ENCODE data around the gene INPP5D.
"Not testable (repeated sequence)": the region's sequence is repeated elsewhere in the genome, so short reads cannot be mapped to it uniquely, and the experiment has no call there.

INPP5D gene

DNA sequence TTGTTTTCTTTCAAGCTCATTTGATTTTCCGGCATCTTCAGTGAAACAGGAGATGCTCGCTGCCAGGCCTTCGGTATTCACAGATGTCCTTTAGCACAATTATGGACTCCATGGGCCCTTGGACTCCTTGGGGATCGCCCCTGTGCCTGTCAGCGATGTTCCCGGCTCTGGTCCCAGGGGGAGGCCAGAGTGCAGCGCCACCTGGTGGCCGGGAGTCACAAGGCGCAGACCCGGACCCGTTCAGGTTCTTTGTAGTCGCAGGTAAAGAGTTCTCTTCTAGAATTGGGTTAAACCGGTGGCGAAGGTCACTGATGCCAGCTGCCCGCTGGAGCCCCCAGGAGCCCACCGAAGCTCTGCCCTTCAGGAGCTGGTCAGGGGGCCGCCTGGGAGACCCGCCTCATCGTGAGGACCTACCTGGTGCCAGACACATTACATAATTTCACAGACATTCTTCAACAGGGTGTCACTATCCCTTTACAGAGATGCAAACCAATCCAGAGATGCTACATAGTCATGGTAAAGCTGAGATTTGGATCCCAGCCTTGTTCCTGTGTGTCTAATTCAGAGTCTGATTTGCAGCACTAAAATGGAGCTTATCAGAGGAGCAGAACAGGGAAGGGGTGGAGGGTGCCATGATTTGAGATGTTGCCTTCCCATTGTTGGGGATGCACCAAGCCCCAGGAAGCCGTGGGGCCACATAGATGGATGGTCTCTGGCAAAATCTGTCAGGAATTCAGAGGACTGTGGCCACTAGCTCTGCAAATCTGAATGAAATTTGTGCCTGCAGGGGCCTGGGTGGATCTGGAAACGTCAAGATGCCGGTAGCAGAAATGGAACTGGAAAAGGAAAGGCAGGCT is 6.0 kb upstream of the INPP5D start:
- peak; percentile 58 for DNase-seq (ENCODE audit: low spot score)

DNA sequence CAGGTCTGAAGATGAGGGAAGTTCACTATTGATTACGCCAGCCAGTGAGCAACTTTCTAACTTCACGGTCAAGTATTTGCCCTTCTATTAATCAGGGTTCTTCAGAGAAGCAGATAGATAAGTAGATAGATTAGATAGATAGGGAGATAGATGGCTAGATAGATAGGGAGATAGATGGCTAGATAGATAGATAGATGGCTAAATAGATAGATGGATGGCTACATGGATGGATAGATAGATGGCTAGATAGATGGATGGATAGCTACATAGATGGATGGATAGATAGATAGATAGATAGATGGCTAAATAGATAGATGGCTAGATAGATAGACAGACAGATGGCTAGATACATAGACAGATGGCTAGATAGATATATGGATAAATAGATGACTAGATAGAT is 4.8 kb upstream of the INPP5D start:
- no peak for DNase-seq (ENCODE audit: low spot score)

DNA sequence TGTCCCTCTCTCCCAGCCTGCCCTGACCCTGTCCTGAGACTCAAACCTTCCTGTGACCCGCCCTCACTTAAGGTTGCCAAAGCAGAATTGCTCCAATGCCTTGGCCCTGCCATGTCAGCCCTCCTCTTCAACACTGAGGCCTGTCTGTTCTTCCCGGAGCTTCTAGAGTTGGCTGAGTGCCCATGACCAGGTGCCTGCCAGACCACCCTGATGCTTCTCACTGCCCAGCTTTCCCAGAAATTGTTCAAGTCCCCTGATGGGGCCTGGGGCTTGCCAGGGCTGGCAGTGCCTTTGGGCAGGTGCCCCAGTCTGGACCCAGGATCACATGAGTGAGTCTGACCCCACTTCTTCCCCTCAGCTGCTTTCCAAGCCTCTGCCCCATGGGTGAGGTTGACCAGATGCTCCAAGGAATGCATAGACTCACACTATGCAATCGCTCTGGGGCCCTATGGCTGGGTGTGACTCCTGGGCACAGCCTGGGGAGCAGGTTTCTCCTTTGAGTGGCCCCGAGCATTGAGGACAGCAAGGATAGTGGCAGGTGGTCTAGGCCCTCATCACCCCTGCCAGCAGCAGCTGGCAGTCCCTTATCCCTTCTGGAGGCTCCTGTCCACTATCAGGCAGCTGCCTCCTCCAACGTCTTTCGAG is 3.1 kb upstream of the INPP5D start:
- DNase-seq (ENCODE audit: low spot score), result no peak

DNA sequence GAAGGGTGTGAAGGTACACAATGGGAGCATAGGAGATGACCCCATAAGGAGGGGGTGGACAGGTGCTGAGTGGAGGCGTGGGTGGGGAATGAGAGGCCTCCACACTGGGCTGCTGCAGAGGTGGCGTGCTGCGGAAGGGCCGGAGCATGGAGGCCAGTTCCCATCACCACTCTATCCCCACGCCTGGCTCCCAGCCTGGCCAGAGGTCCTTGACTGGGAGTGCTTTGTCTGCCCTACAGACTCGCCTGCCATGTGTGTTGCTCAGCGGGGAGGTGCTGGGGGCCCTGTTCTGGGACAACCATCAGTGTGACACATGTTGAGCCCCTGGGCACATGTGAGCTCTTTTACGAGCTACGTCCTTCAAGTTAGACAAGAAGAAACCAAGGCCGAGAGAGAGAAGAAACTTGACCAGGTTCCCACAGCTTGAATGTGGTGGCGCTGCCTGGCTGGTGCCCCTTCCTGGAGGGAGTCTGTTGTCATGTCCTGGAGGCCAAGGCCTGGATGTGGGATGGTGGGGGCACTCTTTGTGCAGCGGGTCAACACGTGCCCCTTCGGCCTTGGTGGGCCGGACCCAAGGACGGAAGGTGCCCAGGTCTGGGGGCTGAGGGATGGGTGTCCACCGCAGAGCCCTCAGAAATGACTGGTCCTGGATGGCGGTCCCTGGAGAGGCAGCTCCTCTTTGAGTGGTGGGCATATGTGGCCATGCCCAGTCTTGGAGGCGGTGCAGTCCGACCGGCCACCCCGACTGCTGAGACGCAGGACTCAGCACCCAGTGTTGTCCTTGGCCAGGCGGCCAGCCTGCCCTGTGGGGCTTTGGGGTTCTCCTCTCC is 1.2 kb upstream of the INPP5D start:
- DNase-seq (ENCODE audit: low spot score), result no peak

DNA sequence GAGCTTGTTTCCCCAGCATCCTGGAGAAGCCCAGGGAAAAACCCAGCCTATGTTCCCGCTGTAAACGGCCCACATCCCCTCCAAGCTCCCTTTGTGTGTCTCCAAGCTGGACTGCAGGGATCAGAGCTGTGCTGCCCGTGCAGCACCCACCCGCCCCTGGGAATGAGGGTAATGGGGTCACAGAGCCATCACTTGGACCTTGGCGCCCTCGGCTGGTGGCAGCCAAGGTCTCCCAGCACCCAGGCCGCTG is 670 bp upstream of the INPP5D start:
- no peak for DNase-seq (ENCODE audit: low spot score)

DNA sequence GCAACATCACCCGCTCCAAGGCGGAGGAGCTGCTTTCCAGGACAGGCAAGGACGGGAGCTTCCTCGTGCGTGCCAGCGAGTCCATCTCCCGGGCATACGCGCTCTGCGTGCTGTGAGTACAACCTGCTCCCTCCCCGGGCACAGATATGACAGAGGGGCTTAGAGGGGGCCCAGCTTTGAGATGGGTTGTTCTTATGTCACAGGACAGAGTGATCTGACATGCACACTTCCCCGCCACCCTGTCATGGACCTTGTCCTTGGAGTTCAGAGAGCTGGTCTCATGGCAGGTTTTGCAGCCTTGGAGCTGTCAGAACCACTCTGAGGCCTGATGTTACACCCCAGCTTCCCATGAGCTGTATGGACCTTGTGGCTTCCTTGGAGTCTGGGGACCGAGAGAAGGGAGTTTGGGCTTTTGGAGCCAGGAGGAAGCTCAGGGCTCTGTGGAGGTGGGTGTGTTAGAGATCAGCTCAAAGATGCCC is 398 bp downstream of the INPP5D start:
- no peak for DNase-seq (ENCODE audit: low spot score)

DNA sequence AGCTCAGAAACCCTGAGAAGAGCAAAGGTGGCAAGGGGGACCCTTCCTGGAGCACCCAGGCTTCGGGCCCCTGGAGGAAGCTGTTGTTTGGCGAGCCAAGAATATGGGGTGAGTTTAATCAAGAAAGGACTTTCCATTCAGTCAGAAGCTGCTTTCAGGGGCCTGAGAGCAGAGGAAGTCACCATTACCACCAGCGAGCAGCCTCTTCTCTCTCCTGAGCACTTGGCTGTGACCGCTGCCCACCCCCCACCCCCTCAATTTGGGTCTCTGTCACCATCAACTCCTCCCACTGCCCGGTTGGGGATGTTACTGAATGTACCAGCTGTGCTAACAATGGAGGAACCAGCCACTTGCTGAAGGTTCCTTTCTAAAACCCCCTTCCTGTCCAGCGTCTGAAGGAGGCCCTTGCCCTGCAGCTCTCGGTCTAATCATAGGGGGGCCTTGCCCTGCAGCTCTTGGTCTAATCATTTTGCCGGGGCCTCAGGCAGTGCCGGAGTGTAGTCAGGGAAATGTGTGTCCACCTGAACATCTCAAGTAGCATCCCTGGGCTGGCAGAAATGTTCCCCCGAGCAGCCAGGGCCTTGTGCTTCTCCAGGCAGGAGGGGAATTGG is 943 bp downstream of the INPP5D start:
- no peak for DNase-seq (ENCODE audit: low spot score)

DNA sequence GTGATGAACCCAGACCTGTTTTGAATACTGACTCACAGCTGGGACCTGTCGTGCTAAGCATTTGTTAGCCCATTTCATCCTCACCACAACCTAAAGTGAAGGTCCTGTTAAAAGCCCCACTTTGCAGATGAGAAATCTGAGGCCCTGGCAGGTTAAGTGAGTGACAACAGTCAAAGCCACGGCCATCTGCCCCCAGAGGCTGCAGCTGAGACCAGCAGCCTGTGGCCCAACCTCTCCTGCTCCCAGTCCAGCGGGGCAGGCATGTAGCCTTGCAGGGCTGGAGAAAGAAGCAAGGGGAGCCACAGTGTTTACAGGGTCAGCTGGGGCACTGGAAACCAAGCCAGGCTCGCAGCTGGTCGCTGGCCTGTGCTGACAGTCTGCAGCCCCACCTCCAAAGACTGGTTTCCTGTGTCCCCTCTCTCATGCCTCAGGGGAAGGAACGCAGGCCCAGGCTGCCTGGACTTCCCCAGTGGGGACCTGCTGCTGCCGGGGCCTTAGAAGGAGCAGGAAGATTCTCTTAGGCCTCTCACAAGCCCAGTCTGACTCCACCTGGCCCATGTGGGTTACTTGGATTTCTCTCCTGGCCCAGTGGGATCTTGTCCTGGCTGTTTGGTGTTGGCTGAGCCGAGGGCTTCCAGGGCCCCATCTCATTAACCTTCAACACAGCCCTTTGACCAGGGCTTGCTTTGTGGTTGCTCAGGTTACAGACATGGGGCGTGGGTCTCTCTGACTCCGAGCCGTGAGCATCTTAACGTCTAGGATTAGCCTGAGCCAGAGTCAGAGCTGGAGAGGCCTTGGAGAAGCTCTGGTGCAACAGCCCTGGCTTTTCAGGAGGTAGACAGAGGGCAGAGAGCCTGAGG is 1.7 kb downstream of the INPP5D start:
- DNase-seq (ENCODE audit: low spot score), result no peak

DNA sequence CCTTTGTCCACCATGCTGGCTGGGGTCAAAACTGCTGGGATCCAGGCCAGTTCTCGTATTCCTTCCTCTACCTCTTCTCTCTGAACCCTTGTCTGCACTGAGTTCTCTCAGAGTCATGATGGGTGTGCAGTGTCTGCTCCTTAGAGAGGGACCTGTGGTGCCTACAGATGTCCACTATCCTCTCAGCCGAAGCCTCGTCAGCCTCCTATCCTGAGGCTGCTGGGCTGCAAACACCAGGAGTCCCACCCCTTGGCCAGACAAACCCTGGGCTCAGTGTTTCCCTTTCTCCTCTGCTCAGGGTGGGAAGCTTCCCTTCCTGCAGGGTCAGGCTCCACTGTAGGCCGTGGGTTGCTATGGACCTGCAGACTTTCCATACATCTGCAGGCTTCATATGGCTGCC is 2.3 kb downstream of the INPP5D start:
- DNase-seq (ENCODE audit: low spot score), result no peak

DNA sequence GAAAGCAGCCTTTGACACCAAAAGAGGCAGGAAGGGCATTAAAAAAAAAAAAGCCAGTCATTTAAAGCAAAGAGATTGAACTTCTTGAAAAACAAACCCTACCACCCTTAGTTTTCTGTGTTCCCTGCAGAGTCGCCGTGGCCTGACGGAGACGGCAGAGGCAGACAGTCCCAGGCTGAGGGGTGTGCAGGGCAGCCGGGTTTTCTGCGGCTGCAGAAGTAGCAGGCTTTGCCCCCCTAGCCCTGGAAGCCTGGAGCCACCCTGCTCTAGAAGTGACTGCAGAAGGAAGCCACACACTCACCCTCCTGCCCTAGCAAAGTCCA is 2.8 kb downstream of the INPP5D start:
- no peak for DNase-seq (ENCODE audit: low spot score)

DNA sequence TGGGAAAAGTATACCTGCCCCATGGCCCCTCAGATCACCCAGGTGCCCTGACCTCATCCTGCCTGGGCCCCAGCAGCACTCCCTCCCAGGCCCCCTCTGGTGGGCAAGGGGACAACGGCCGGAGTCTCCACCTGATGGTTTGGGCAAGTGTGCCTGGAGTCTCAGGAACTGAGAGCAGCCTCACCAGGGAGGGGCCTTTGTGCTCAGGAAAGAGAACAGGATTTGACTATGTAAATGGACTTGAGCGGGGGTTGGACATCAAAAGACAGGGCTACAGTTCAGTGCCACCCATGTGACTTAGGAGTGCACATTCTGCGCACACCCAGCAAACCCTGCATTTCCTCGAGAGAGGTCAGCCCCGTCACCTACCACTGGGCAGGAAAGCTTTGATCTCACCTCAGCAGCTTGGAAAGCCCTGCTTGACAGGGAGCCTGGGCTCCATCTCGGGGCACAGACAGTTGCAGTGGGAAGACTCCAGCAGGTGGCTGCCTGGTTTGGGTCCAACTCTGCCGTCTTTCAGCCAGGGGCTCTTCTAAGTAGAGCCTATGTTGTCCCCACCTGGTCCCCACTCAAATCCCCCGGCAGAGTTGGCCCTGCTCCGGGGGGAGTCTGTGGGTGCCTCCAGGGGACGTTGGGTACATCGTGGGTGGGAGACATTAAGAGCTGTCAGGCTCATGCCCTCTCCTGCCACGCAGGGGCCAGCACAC is 3.3 kb downstream of the INPP5D start:
- no peak for DNase-seq (ENCODE audit: low spot score)

DNA sequence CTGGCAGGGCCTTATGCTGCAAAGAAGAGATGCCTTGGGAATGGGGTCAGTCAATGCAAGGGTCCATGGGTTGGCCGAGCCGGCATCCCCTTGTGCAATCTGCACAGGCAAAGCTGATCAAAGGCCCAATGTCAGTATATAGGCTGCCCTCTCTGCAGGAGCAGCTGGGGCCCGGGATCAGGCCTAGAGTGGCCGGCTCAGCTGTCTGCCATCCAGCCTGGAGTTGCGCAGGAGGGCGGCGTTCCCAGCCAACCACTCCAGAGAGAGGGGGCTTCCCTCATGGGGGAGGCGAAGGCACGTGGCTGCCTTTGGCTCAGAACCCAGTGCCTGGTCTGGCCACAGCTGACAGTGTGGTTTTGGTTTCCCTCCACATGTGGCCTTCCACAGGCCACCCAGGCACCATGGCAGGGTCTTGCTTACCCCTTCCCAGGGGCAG is 3.9 kb downstream of the INPP5D start:
- no peak for DNase-seq (ENCODE audit: low spot score)

DNA sequence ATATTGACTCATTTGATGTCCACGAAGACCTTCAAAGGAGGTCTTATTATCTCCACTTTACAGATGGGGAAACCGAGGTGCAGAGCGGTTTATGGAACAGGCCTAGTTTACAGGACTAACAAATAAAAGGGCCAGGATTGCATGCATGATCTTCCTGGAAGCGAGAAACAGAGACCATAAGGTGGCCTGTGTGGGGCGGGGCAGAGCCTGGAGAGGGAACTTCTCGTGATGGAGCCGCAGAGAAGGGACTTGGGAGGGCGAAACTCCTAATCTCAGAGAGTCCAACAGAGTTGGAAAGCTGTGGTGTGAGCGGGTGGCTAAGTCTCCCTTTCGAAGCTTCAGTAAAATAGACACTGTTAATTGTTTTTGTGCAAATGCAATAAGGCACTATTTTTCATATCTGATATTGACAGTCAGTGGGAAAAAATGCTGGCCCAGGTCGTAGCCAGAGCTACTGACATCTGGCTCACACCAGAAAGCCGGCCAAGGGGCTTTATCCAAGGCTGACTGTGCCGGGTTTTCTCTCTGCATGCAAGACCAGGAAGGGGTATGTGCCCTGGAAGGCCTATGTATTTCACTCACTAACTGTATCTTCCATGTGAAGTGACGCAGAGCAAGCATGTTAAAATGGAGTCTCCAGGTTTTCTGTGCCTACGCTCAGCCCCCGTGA is 4.5 kb downstream of the INPP5D start:
- DNase-seq (ENCODE audit: low spot score), result no peak

DNA sequence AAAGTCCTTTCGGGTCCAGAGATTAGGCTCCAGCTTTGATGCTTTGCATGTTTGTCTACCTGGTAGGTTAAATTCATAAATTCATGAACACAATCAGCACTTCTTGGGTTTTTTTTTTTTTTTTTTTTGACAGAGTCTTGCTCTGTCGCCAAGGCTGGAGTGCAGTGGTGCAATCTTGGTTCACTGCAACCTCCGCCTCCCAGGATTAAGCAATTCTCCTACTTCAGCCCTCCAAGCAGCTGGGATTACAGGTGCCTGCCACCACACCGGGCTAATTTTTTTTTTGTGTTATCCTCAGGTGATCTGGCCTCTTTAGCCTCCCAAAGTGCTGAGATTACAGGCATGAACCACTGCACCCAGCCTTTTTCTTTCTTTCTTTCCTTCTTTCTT is 5.1 kb downstream of the INPP5D start:
- not testable (repeated sequence) for DNase-seq (ENCODE audit: low spot score)

DNA sequence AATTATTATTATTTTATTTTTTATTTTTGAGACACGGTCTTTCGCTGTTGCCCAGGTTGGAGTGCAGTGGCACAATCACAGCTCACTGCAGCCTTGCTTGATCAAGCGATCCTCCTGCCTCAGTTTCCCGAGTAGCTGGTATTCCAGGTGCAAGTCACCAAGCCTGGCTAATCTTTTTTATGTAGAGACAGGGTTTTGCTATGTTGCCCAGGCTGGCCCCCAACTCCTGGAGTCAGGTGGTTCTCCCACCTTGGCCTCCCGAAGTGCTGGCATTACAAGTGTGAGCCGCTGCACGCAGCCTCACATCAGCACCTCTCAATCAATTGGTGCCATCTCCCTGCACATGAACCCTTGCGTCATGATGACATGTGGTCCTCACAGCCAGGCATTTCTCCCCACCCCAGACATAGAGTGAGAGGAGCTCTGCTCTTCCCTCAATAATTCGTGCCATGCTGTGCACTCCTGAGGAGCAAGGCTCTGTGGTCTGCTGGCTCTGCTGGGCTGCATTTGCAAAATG is 5.9 kb downstream of the INPP5D start:
- DNase-seq (ENCODE audit: low spot score), result no peak

DNA sequence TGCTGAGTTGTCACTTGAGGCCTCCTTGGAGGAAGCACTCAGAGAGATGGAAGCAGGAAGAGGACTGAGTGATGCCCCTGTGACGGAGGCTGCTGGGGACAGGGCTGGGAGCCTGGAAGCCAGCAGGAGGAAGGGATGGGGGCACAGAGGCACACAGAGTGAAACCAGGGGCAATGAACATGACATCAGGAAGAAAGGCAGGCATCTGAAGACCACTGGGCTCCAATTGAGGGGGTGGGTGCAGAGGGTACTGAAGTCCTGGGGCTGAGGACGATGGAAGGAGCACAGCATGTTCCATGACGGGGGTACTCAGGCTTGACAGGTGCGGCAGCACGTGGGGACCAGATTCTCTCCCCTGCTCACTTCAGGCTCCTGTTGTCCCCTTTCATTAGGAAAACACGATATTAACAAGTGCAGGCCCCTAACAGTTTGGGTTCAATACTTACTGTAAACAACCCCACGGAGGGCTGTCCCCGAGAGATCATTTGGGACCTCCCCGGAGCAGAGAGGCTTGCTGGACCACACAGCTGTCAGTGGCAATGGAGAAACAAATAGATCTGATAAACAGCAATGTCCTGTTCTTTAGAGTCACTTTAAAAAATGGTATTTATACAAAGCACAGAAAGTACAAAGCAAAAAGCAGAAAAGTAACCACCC is 8.7 kb downstream of the INPP5D start:
- DNase-seq (ENCODE audit: low spot score), result no peak

DNA sequence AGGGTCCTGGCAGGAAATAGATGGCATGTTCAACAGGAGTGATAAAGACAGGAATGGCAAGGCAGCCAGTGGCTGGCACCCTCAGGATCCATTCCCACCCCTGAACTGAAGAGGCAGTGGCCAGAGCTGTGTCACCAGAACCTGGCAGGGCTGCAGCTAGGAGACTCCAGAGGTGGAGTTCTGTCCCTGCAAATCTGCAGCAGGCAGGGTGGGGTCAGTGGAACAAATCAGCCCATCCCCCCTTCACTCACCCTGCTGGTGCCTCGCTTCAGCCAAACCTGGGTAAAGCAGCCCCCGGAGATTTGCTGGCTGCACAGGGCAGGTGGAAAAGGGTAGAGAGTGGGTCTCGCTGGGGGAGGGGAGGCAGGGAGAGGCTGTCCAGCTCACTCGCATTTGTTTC is 12.7 kb downstream of the INPP5D start:
- DNase-seq (ENCODE audit: low spot score), result no peak

DNA sequence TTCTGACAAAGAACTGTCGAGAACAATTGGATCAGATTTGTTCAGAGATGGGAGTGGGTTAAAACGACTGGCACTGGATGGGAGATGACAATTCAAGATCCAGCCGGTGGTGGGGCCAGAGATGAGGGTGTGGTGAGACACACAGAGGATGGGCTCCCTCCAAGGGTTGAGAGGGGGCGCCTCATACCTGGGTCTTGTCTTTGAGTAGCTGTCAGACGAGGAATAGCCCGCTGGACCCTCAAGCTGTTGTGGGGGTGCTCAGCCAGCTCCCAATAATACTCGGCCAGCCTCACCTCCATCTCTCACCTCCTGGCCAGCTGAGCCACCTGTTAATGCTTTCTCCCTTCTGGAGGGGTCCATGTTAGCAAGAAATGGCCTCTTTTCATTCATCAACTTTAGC is 14.0 kb downstream of the INPP5D start:
- DNase-seq (ENCODE audit: low spot score), result no peak

DNA sequence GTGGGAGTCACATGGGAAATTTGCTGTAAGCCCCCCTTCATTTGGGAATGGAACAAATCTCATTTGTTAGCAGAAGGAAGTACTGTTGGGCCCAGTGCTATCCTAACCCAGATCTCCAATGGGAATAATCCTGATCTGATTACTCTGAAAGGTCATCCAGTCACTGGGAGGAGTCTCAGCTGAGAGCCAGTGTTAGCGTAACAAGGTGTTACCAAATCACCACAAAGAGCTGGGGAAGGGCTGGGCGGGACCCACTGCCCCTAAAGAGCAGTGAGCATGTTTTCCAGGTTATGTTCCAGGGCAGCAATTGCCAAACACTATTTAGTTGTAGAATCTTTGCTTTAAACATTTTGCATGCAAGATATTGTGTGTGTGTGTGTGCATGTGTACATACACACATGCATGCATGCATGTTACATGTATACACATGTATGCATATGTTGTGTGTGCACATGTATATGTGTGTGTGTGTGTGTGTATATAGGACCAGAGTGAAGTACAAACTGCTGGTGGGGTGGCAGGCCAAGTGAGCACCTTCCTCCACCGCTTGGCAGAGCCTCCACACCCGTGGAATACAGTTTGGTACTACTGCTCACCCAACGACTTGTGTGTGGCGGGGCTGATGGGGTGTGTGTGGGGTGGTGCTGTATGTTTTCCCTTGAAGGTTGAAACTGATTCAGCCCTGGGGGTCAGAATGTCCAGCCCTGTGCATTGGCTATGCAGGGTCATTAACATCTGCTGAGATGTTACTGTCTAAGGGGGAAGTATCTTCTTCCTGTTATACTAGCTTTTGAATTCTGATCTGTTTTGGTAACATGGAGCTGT is 15.2 kb downstream of the INPP5D start:
- no peak for DNase-seq (ENCODE audit: low spot score)
